Pulmonary artery endothelial cell (primary cell): ENCODE data around the gene ZNF318. TPM values are rescaled to one million over a fixed set of nuclear protein-coding genes. Genes with fewer than 3 reads are reported as not detected.
"Not testable (repeated sequence)": the region's sequence is repeated elsewhere in the genome, so short reads cannot be mapped to it uniquely, and the experiment has no call there.

Experiments used
- DNase-seq: peaks from one replicate; pipeline ENCODE4 v3.0.0-alpha.2; 2011; ENCODE audit warnings: low read depth, low spot score
- total RNA-seq: library from RNA; depleted of rRNA; stranded (reverse); fragments of >200 nt; gene quantifications from 2 replicates; pipeline ENCODE4 v1.2.3, GENCODE V29; 2014

The ZNF318 gene, protein sequence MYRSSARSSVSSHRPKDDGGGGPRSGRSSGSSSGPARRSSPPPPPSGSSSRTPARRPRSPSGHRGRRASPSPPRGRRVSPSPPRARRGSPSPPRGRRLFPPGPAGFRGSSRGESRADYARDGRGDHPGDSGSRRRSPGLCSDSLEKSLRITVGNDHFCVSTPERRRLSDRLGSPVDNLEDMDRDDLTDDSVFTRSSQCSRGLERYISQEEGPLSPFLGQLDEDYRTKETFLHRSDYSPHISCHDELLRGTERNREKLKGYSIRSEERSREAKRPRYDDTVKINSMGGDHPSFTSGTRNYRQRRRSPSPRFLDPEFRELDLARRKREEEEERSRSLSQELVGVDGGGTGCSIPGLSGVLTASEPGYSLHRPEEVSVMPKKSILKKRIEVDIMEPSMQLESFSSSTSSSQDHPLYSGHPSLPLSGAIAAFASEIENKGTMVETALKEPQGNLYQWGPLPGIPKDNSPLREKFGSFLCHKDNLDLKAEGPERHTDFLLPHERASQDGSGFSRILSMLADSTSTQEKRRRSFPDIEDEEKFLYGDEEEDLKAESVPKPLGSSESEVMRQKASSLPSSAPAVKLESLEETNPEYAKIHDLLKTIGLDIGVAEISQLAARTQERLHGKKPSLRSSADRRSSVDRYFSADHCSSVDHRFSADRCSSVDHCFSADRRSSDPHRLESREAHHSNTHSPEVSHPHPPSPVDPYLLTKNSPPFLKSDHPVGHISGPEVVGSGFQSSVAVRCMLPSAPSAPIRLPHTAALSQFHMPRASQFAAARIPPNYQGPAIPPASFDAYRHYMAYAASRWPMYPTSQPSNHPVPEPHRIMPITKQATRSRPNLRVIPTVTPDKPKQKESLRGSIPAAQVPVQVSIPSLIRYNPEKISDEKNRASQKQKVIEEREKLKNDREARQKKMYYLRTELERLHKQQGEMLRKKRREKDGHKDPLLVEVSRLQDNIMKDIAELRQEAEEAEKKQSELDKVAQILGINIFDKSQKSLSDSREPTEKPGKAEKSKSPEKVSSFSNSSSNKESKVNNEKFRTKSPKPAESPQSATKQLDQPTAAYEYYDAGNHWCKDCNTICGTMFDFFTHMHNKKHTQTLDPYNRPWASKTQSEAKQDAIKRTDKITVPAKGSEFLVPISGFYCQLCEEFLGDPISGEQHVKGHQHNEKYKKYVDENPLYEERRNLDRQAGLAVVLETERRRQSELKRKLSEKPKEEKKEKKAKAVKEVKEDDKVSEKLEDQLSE (N-terminal part only)
- 5.6 and 6.7 TPM in 2 replicates for total RNA-seq

- DNase-seq, result peak; percentile 85
These were observed at the start of gene ZNF318 for GRCh38 chr6:43369174-43370002. TSS of gene ZNF318 (minus strand) at chr6:43369647. CDS start at chr6:43369365, 282 bp downstream.

GRCh38 chr6:43416935-43417334 lies 47.5 kb upstream of the ZNF318 start:
- DNase-seq, result no peak

GRCh38 chr6:43415275-43415674 lies 45.8 kb upstream of the ZNF318 start:
- not testable (repeated sequence) for DNase-seq

DNA sequence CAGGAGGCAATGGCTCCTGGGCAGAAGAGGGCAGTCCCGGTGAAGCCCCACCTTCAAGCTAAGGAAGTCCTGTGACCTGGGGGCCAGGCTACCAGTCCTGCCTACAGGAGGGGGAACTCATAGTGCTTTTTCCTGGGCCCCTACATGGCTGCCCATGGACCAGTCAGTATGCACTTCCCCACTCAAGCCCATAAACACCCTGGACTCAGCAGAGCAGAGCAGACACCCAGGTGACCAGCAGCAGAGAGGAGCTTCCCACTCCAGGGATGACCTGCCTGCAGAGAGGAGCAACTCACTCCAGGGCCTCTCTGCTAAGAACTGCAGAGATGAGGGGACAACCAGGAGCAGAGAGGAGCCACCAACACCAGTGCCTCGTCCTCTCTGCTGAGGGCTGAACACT lies 43.6 kb upstream of the ZNF318 start:
- DNase-seq, result no peak

GRCh38 chr6:43412541-43412940 lies 43.1 kb upstream of the ZNF318 start:
- no peak for DNase-seq

DNA sequence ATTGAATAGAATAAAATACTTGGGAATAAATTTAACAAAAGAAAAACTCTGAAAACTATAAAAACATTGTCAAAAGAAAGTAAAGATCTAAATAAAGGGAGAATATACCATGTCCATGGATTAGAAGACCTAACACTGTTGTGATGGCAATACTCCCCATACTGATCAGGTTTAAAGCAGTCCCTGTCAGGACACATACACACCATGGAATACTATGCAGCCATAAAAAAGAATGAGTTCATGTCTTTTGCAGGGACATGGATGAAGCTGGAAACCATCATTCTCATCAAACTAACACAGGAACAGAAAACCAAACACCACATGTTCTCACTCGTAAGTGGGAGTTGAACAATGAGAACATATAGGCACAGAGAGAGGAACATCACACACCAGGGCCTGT lies 41.3 kb upstream of the ZNF318 start:
- DNase-seq, result not testable (repeated sequence)

- no peak for DNase-seq
These were observed 38.8 kb upstream of the ZNF318 start for GRCh38 chr6:43408259-43408658.

DNA sequence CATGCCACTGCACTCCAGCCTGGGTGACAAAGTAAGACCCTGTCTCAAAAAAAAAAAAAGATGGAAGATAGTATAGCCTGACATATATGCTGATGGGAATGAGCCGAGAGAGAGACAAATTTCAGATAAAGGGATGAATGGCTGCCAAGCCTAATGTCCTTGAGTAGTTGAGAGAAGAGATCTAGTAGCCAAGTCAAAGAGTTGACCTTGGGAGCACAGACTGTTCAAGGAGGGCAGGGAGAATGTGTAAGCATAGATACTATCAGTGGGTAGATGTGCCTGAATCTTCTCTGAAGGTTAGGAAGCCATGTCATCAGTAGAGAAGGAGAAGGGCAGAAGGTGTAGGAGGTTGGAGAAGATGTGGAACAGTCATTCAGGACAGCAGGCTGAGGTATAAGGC lies 37.8 kb upstream of the ZNF318 start:
- no peak for DNase-seq

- DNase-seq, result no peak
These were observed 35.9 kb upstream of the ZNF318 start for GRCh38 chr6:43405354-43405753.

DNA sequence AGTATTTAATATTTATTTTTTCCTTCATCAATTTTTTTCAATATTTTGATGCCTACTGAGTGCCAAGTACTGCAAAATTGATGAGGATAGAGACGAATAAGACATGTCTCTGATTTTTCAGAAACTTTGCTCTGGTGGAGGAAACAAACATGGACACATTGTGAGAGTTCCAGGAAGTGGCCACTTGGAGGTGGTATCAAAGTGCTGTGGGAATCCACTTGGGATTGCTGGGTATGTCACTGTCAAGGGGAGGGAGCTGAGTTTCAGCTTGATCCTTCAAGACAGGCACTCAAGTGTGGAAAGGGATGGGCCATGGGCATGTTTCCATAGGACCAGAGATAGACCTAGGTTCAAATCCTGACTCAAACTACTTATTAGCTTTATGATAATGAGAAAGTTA lies 33.4 kb upstream of the ZNF318 start:
- DNase-seq, result no peak

DNA sequence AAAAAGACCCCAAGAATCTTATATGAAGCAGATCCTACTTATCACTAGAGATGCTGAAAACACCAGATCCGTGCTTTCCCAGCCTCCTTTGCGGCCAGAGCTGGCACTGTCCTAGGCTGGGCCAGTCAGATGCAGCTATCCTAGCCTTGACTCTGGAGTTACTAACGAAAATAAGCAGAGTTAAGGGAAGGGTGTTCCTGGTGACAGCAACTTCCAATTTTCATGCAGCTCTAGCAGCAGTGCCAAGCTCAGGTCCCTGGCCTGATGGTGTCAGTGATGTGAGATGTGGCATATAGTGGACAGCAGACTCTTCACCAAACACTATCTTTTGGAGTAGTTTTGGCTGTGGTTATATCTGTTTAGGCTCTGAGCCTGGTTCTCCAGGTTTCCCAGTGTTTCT lies 32.3 kb upstream of the ZNF318 start:
- DNase-seq, result no peak

DNA sequence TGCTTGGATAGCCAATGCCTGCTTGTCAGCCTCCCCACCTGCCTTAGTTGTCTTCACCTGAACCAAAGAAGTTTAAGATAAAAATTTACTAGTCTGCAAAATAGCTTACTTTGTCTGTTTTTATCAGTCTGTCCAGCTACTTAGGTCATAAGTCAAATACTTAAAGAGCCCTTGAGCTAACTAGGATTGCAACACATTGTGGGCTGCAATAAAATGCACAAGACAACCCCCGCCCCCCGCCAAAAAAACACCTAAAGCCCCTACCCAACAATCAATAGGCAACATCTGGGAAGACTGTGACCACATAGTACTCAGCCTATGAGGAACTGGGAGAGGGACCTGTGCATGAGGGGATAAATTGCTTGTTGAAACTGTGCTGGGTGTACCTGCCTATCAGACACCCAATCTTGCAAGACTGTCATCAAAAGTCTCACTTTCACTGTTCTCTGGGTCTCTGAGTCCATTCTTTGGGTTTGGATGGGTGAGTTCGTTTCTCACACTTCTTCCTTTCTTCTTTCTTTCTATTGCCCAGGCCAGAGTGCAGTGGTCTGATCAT lies 30.6 kb upstream of the ZNF318 start:
- no peak for DNase-seq

GRCh38 chr6:43396408-43397149 lies 27.1 kb upstream of the ZNF318 start:
- DNase-seq, result no peak

DNA sequence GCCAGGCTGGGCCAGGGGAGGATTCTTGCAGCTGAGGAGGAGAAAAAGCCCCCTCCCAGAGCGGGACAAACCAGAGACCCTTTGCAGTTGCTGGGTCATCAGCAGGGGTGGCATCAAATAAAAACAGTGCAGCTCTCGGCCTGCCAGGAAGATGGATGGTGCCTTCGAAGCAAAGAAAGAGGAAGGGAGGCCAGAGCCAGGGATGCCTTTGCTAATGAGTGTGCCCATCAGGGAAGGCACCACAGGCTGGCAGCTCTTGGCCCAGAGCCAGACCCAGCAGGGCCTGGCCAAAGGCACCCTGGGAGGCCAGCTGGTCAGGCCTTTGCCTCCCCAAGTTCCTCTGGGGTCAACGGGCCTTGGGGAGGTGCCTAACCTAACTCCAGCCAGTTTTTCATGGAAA lies 26.3 kb upstream of the ZNF318 start:
- no peak for DNase-seq

GRCh38 chr6:43394982-43395381 lies 25.5 kb upstream of the ZNF318 start:
- no peak for DNase-seq

DNA sequence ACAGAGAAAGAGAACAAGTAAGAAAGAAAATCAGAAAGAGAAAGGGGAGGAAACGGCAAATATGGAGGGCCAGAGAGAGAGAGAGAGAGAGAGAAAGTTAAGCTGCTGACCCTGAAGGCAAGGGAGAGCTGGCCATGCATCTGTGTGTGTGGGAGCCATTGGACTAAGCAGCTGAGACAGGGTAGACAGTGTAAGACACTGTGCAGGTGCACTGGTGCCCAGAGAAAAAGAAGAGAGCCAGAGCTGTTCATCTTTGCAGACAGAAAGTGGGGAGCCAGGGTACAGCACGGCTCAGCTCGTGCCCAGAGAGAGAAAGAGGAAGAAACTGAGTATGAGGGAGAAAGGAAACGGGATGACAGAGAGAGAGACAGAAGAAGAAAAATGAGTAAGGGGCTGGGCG lies 24.2 kb upstream of the ZNF318 start:
- no peak for DNase-seq

DNA sequence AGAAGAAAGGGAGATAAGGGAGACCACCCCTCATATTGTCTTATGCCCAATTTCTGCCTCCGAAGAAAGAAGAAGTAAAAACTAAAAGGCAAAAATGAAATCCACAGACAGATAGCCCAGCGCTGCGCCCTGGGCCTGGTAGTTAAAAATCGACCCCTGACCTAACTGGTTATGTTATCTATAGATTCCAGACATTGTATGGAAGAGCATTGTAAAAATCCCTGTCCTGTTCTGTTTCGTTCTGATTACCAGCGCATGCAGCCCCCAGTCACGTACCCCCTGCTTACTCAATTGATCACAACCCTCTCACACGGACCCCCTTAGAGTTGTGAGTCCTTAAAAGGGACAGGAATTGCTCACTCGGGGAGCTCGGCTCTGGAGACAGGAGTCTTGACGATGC lies 23.7 kb upstream of the ZNF318 start:
- DNase-seq, result not testable (repeated sequence)

DNA sequence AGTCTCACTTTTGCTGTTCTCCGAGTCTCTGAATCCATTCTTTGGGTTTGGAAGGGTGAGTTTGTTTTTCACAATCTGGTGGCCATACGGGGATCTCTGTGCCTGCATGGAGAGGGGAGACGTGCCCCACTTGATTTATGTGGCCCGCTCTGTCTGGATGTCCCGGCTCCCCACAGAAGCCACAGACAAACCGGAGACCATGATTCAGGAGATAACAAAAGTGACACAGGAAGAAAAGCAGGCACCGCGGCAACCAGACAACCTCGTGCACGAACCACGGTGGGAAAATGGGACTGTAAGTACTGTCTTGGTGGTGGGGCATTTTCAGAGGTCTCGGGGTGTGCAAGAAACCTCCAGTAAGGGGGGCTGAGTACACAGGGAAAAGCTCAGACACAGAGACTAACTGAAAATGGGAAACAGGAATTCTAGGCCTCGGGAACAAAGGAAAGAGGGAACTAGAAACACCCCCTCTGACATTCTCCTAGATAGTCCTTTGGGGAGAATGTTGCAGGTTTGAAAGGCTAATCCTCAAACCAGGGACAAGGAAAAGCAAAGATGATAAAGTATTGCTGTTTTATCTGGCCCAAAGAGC lies 22.1 kb upstream of the ZNF318 start:
- no peak for DNase-seq

DNA sequence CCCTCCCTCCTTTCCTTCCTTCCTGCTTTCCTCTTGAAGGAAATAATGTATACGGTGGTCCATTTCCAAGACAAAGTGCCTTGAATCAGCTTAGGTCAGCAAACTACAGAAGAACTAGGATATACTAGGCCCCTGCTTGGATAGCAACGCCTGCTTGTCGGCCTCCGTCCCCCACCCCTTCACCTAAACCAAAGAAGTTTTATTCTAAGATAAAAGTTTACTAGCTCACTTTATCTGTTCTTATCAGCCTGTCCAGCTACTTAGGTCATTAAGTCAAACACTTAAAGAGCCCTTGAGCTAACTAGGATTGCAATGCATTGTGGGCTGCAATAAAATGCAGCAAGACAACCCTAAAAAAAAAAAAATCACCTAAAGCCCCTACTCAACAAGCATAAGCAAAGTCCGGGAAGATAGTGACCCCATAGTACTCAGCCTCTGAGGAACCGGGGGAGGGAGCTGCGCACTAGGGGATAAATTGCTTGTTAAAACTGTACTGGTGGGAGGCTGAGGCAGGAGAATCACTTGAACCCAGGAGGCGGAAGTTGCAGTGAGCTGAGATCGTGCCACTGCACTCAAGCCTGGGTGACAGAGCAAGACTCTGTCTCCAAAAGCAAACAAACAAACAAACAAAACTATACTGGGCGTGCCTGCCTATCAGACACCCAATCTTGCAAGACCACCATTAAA lies 21.4 kb upstream of the ZNF318 start:
- DNase-seq, result not testable (repeated sequence)
